Sigmoid colon (tissue), 7 donors: Measurements from ENCODE around the gene SETD3. TPM values are rescaled to one million over a fixed set of nuclear protein-coding genes. Genes with fewer than 3 reads are reported as not detected.

Source experiments
- DNase-seq: peaks from one replicate; pipeline ENCODE4 v3.0.0-alpha.2; 2019
- H3K27ac ChIP-seq, 4 donors: fragments of 200-600 bp; sonication (generic); one replicate each; pipeline ENCODE4 v1.5.1; 2016 to 2019; ENCODE audit warnings: mild to moderate bottlenecking in 1 of 4
- H3K27me3 ChIP-seq, 3 donors: fragments of 200-600 bp; sonication (generic); one replicate each; pipeline ENCODE4 v1.5.1; 2019; ENCODE audit warnings: mild to moderate bottlenecking in 1 of 3
- H3K36me3 ChIP-seq, 4 donors: fragments of 200-600 bp; sonication (generic); one replicate each; pipeline ENCODE4 v1.5.1; 2016 to 2019
- H3K4me1 ChIP-seq, 4 donors: fragments of 200-600 bp; sonication (generic); one replicate each; pipeline ENCODE4 v1.5.1; 2017 to 2019
- H3K4me3 ChIP-seq, 4 donors: fragments of 200-600 bp; sonication (generic); one replicate each; pipeline ENCODE4 v1.5.1; 2017 to 2019; ENCODE audit warnings: mild to moderate bottlenecking in 2 of 4, moderate library complexity in 1 of 4
- H3K9me3 ChIP-seq, 4 donors: fragments of 200-600 bp in 3 of 4; sonication (generic) in 3 of 4; one replicate each; pipeline versions ENCODE4 v1.5.1 to v1.6.1; 2013 to 2019
- CTCF ChIP-seq, 4 experiments: fragments of 450-650 bp in 3 of 4; fragments of 200-600 bp in 1 of 4; IDR thresholded peaks; one replicate each; pipeline ENCODE4 v1.5.1; 2016 to 2019; ENCODE audit warnings: antibody characterized with exemption in 4 of 4, mild to moderate bottlenecking in 3 of 4, moderate library complexity in 2 of 4
- EP300 ChIP-seq, 4 donors: sonication (generic); formaldehyde crosslinking; IDR thresholded peaks; one replicate each; pipeline ENCODE4 v1.6.1; 2017; ENCODE audit warnings: antibody characterized with exemption in 4 of 4
- POLR2A ChIP-seq, 2 donors: fragments of 450-650 bp; IDR thresholded peaks; one replicate each; pipeline ENCODE4 v1.6.1; 2016; ENCODE audit warnings: antibody characterized with exemption in 2 of 2, mild to moderate bottlenecking in 2 of 2, moderate library complexity in 2 of 2
- POLR2AphosphoS5 ChIP-seq, 4 donors: sonication (generic); formaldehyde crosslinking; IDR thresholded peaks; one replicate each; pipeline ENCODE4 v1.6.1; 2017; ENCODE audit warnings: antibody characterized with exemption in 4 of 4
- WGBS, 2 donors: extraction: QIAGEN DNeasy Blood & Tissue Kit; methylation state at CpG; one replicate each; pipeline ENCODE4 v1.1.7; 2013; 5-methylcytosine and 5-hydroxymethylcytosine counted together
- intact Hi-C: fragments of 100-400 bp; cut with DNase I; formaldehyde crosslinking; loops from one replicate; pipeline ENCODE4 v1.15.1; 2023
- polyA plus RNA-seq, 3 donors: library from polyadenylated mRNA; stranded (reverse); fragments of 200-250 nt; gene quantifications; one replicate each; pipeline ENCODE4 v1.2.3, GENCODE V29; 2013
- total RNA-seq, 4 donors: library from RNA; depleted of rRNA; stranded (reverse); fragments of >200 nt; gene quantifications; one replicate each; pipeline ENCODE4 v1.1.0, GENCODE V29; 2016
- donor health status: healthy with polysubstance abuse.
- donor health status: Bipolar disorder and iron deficiency.
- donor health status: healthy.

Gene SETD3
- total and polyA plus RNA-seq, 7 donors, result 34.6 to 164 (median 130) TPM

DNA sequence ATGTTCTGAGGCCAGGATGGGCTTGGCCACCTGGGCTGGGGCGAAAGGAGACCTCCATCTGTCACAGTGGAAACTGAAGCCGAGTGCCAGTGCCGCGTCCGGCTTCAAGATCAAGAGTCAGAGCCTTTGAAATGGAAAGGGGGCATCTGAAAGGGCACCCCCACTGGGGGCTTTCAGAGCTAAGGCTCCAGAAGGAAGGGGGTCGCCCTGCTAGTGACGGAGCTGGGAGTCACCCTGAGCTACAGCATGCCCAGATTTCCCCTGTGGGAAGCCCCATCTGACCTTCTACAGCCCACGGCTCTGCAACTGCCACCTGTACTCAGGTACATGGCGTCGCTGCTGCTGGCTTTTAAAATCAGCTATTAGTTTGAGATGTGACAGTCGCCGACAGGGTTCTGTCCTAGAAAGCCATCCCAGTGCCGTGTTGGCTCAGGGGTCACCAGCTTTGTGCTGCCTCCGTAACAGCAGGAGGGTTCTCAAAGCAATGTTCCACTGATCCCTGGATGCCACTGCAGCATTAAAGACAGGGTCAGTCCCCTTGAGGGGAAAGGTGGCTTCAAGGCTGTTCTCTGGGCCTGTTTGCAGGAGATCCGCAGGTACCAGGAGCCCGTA lies 32.0 kb upstream of the SETD3 start:
- intact Hi-C loops, result no loop called here
- no peaks in the 10 kb centered on the region for H3K9me3 ChIP-seq
- H3K4me3 ChIP-seq, result no peak overlapping the region
- H3K36me3 ChIP-seq, result peaks cover 25 to 58% (median 40%) of the 10 kb centered on the region in 4 donors
- 91 to 92% methylated on average over 16 of the region's 16 CpGs for WGBS, 2 donors
- peak overlapping the region; percentile 81 to 86 (median 84) for H3K27ac ChIP-seq
- no peaks in the 10 kb centered on the region for H3K27me3 ChIP-seq
- peaks cover 0 to 41% (median 32%) of the 10 kb centered on the region in 4 donors for H3K4me1 ChIP-seq
- TF ChIP-seq EP300 (IDR thresholded peaks at IDR 0.05) (no peak), POLR2AphosphoS5 (IDR thresholded peaks at IDR 0.05) (no peak), POLR2A (IDR thresholded peaks at IDR 0.05) (no peak), CTCF (IDR thresholded peaks at IDR 0.05) (no peak)
- no peak for DNase-seq

GRCh38 chr14:99512110-99512449 lies 31.4 kb upstream of the SETD3 start:
- Histone ChIP-seq H3K4me1 (peaks cover 0 to 38% (median 30%) of the 10 kb centered on the region in 4 donors), H3K36me3 (peaks cover 25 to 63% (median 46%) of the 10 kb centered on the region in 4 donors), H3K9me3 (no peaks in the 10 kb centered on the region), H3K27ac (peak overlapping the region; percentile 81 to 86 (median 84)), H3K4me3 (no peak overlapping the region), H3K27me3 (no peaks in the 10 kb centered on the region)
- TF ChIP-seq EP300 (IDR thresholded peaks at IDR 0.05), result no peak
- TF ChIP-seq CTCF (IDR thresholded peaks at IDR 0.05), result no peak
- TF ChIP-seq POLR2A (IDR thresholded peaks at IDR 0.05), result no peak
- TF ChIP-seq POLR2AphosphoS5 (IDR thresholded peaks at IDR 0.05), result no peak
- no peak for DNase-seq
- 78 to 79% methylated on average over 10 of the region's 10 CpGs for WGBS, 2 donors
- intact Hi-C loops, result no loop called here

GRCh38 chr14:99511421-99512109 lies 30.9 kb upstream of the SETD3 start:
- peaks cover 25 to 69% (median 51%) of the 10 kb centered on the region in 4 donors for H3K36me3 ChIP-seq
- DNase-seq, result peak; percentile 78
- WGBS, 2 donors, result 83 to 87% methylated on average over 12 of the region's 12 CpGs
- peak overlapping the region; percentile 81 to 86 (median 84) for H3K27ac ChIP-seq
- no peak overlapping the region for H3K4me3 ChIP-seq
- peaks cover 0 to 38% (median 30%) of the 10 kb centered on the region in 4 donors for H3K4me1 ChIP-seq
- intact Hi-C loops, result no loop called here
- no peak for TF ChIP-seq CTCF (IDR thresholded peaks at IDR 0.05)
- no peak for TF ChIP-seq POLR2A (IDR thresholded peaks at IDR 0.05)
- TF ChIP-seq POLR2AphosphoS5 (IDR thresholded peaks at IDR 0.05), result peak in 1 of 4 donors; percentile 15
- no peak for TF ChIP-seq EP300 (IDR thresholded peaks at IDR 0.05)
- H3K27me3 ChIP-seq, result no peaks in the 10 kb centered on the region
- no peaks in the 10 kb centered on the region for H3K9me3 ChIP-seq

DNA sequence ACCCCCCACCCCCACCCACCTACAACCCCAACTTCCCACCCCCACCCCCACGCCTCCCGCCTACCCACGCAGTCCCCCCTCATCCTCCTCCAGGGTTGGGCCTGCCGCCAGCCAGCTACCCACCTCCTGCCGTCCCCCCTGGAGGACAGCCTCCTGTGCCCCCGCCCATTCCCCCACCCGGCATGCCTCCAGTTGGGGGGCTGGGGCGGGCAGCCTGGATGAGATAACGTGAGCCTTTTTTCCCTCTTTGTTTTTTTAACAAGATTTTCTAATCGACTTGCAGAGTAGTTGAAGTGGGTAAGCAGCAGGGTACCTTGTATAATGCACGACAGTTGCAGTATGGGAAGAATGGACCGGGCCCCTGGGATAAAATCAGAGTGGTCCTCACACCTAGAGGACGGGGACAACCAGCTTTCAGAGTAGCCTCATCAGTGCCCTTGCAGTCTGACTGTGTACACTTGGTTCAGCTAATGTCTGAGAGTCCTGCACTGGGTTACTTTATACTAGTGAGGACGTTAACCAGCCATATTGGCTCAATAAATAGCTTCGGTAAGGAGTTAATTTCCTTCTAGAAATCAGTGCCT lies 30.0 kb upstream of the SETD3 start:
- TF ChIP-seq POLR2AphosphoS5 (IDR thresholded peaks at IDR 0.05), result no peak
- no peak for TF ChIP-seq CTCF (IDR thresholded peaks at IDR 0.05)
- no peak for TF ChIP-seq EP300 (IDR thresholded peaks at IDR 0.05)
- no peak for TF ChIP-seq POLR2A (IDR thresholded peaks at IDR 0.05)
- Histone ChIP-seq H3K9me3 (no peaks in the 10 kb centered on the region), H3K27me3 (no peaks in the 10 kb centered on the region), H3K36me3 (peaks cover 28 to 77% (median 57%) of the 10 kb centered on the region in 4 donors), H3K27ac (peak overlapping the region; percentile 81 to 86 (median 84)), H3K4me1 (peaks cover 0 to 38% (median 30%) of the 10 kb centered on the region in 4 donors), H3K4me3 (no peak overlapping the region)
- DNase-seq, result no peak
- 83 to 85% methylated on average over 15 of the region's 15 CpGs for WGBS, 2 donors
- intact Hi-C loops, result no loop called here
